Fibroblast of villous mesenchyme (primary cell): ENCODE results near the gene MRS2. TPM values are rescaled to one million over a fixed set of nuclear protein-coding genes. Genes with fewer than 3 reads are reported as not detected.

Experiments used
- DNase-seq: peaks from one replicate; pipeline ENCODE4 v3.0.0-alpha.2; 2010; ENCODE audit warnings: low read depth
- H3K4me3 ChIP-seq: 2 replicates; pipeline ENCODE4 v1.5.1; 2011; ENCODE audit warnings: low read depth, mild to moderate bottlenecking, low read length
- total RNA-seq: library from RNA; depleted of rRNA; stranded (reverse); fragments of >200 nt; gene quantifications from 2 replicates; pipeline ENCODE4 v1.2.3, GENCODE V29; 2012
- TF ChIP-seq, protein P1 (sequence below): IDR thresholded peaks from 2 replicates; pipeline ENCODE4 v1.5.1; 2012; ENCODE audit warnings: low read depth, mild to moderate bottlenecking, low read length; ENCODE audit not compliant: insufficient read depth

MRS2 gene
- 25.1 and 38.4 TPM in 2 replicates for total RNA-seq

DNA sequence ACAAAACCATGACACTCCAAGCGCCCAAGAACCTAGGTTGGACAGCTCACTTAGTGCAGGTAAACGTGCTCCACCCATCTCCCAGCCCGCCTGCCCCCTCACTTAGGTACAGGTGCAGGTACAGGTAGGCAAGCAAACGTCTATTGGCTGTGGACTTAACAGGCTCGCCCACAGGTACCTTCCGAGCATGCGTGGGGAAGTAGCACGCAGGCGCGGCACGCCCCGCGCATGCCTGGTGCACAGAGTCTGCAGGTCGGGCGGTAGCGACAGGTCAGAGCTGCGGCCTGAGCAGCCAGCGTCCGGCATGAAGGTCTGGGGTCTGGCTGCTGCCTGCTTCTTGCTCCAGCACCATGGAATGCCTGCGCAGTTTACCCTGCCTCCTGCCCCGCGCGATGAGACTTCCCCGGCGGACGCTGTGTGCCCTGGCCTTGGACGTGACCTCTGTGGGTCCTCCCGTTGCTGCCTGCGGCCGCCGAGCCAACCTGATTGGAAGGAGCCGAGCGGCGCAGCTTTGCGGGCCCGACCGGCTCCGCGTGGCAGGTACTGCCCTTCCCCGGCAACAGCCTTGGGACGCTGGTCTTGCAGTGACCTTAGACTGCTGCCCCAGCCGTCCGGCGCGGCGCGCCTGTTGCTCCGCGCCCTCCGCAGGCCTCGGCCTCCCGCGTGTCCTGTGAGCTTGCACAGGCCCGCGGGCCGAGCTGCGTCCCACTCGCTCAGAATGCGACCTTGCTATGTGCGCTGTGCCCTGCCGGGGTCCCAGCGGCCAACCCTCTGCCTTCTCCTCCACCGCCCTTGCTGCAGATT, at the start of gene MRS2:
Gene MRS2, plus strand, starts transcription at position 240 of the 804 bp plus-strand sequence. Its CDS starts 111 bp downstream, at position 351.
- TF ChIP-seq, protein P1, sequence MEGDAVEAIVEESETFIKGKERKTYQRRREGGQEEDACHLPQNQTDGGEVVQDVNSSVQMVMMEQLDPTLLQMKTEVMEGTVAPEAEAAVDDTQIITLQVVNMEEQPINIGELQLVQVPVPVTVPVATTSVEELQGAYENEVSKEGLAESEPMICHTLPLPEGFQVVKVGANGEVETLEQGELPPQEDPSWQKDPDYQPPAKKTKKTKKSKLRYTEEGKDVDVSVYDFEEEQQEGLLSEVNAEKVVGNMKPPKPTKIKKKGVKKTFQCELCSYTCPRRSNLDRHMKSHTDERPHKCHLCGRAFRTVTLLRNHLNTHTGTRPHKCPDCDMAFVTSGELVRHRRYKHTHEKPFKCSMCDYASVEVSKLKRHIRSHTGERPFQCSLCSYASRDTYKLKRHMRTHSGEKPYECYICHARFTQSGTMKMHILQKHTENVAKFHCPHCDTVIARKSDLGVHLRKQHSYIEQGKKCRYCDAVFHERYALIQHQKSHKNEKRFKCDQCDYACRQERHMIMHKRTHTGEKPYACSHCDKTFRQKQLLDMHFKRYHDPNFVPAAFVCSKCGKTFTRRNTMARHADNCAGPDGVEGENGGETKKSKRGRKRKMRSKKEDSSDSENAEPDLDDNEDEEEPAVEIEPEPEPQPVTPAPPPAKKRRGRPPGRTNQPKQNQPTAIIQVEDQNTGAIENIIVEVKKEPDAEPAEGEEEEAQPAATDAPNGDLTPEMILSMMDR, result no peak
- DNase-seq, result peak; percentile 68
- peak within 1 kb of the TSS; percentile 92 for H3K4me3 ChIP-seq

DNA sequence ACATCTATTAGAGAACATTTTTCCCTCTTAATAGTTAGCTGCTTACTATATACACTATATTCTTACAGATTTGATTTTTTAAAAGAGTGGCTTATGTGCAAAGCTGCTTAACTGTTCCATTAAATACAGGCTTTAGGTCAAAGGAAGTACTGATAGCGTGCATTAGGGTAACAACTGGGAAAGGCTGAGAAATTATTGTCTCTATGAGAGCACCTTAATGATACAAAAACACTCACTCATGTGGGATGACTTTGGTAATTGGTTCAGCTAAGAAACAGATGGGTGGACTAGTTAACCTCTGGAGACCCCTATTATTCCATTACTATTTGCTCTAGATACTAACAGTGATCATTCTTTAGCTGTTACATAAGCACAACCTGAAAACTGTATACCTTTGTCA, 48.9 kb upstream of the MRS2 start:
- TF ChIP-seq, protein P1, result no peak
- no peak for DNase-seq
- no peak overlapping the region for H3K4me3 ChIP-seq

- no peak for DNase-seq
- TF ChIP-seq, protein P1, result no peak
- no peak overlapping the region for H3K4me3 ChIP-seq
These were observed 47.3 kb upstream of the MRS2 start for GRCh38 chr6:24355393-24355792.

- TF ChIP-seq, protein P1, result no peak
- DNase-seq, result no peak
- no peak overlapping the region for H3K4me3 ChIP-seq
These were observed 46.3 kb upstream of the MRS2 start for GRCh38 chr6:24356310-24356973.

GRCh38 chr6:24357336-24358218, 45.2 kb upstream of the MRS2 start, which contains the start of gene DCDC2:
TSS of gene DCDC2 (minus strand) at chr6:24358059. CDS start at chr6:24357750, 309 bp downstream.
- TF ChIP-seq, protein P1, result no peak
- DNase-seq, result peak; percentile 7
- peak within 1 kb of the TSS; percentile 52 for H3K4me3 ChIP-seq

DNA sequence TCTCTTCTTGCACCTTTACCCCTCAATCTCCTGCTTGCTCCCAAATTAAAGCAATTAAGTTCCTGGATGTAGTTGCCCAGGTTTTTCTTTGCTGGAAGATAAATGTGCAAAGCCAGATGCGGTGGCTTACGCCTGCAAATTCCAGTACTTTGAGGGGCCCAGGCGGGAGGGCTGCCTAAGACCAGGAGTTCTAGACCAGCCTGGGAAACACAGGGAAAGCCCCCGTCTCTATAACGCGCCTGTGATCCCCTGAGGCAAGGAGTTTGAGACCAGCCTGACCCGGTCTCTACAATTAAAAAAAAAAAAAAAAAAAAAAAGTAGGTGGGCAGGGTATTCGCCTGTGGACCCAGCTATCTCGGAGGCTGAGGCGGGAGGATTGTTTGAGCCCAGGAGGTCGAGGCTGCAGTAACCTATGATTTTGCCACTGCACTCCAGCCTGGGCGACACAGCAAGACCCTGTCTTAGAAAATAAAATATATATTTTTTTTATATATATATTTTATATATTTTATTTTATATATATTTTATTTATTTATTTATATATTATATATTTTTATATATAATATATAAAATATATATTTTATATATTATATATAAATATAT, 44.4 kb upstream of the MRS2 start:
- H3K4me3 ChIP-seq, result peak overlapping the region; percentile 52
- DNase-seq, result no peak
- TF ChIP-seq, protein P1, result no peak
